Measurements from ENCODE around the gene ST3GAL6.

DNA sequence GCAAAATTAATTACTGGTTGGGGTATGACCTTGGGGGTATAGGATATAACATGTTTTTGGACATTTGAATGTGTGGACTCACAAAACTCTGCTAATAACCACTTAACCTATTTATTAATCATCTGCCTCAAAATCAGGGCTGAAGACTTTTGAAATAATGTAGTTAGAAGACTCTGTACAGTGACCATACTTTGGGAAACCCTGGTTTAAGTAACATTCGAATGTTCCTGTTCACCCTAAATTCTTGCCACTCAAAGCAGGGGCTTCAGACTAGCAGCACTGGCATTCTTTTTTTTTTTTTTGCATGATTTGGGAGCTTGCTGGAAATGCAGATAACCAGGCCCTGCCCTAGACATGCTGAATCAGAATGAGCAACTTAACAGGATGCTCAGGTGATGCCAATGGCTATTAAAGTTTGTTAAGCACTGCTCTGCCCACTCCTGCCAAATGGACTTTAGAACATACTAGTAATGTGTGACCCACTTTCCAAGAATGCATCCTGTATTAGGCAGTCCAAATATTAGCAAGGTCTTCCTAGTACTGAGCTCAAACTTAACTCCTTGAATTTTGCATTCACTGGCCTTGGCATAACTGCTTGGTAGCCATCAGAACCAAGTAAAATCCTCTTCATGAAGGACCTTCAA is 12.7 kb upstream of the ST3GAL6 start:
- TF ChIP-seq, protein P1, sequence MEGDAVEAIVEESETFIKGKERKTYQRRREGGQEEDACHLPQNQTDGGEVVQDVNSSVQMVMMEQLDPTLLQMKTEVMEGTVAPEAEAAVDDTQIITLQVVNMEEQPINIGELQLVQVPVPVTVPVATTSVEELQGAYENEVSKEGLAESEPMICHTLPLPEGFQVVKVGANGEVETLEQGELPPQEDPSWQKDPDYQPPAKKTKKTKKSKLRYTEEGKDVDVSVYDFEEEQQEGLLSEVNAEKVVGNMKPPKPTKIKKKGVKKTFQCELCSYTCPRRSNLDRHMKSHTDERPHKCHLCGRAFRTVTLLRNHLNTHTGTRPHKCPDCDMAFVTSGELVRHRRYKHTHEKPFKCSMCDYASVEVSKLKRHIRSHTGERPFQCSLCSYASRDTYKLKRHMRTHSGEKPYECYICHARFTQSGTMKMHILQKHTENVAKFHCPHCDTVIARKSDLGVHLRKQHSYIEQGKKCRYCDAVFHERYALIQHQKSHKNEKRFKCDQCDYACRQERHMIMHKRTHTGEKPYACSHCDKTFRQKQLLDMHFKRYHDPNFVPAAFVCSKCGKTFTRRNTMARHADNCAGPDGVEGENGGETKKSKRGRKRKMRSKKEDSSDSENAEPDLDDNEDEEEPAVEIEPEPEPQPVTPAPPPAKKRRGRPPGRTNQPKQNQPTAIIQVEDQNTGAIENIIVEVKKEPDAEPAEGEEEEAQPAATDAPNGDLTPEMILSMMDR (IDR thresholded peaks at IDR 0.05; ENCODE audit: low read depth, low read length, poor library complexity, severe bottlenecking) = no peak
- no peak for TF ChIP-seq EZH2phosphoT487 (IDR thresholded peaks at IDR 0.05; ENCODE audit: borderline replicate concordance, low read length)

Data from DOHH2 (cell line).